ENCODE data around the gene GLMP.
A peak's percentile ranks its signal among the peaks of the same experiment; 100 is the strongest.

GLMP gene

GRCh38 chr1:156286061-156286460, 9.4 kb downstream of the GLMP start:
- no peak for DNase-seq (ENCODE audit: low read depth)

GRCh38 chr1:156285437-156285836, 10.0 kb downstream of the GLMP start:
- no peak for DNase-seq (ENCODE audit: low read depth)

GRCh38 chr1:156284757-156285156, 10.7 kb downstream of the GLMP start:
- no peak for DNase-seq (ENCODE audit: low read depth)

- DNase-seq (ENCODE audit: low read depth): no peak
Measured at GRCh38 chr1:156284112-156284511, 11.4 kb downstream of the GLMP start, which contains the start of gene TMEM79. TSS of gene TMEM79 (plus strand) at chr1:156284325. CDS start at chr1:156285227, 902 bp downstream.

GRCh38 chr1:156283521-156283920, 12.0 kb downstream of the GLMP start:
- no peak for DNase-seq (ENCODE audit: low read depth)

- DNase-seq (ENCODE audit: low read depth): peak; percentile 90
Measured at GRCh38 chr1:156282479-156283222, 12.8 kb downstream of the GLMP start, which contains the start of gene SMG5. TSS of gene SMG5 (minus strand) at chr1:156282825. CDS start at chr1:156282680, 145 bp downstream.

GRCh38 chr1:156281693-156282478, 13.6 kb downstream of the GLMP start:
- no peak for DNase-seq (ENCODE audit: low read depth)

GRCh38 chr1:156281281-156281680, 14.2 kb downstream of the GLMP start:
- peak; percentile 23 for DNase-seq (ENCODE audit: low read depth)

GRCh38 chr1:156279837-156280236, 15.6 kb downstream of the GLMP start:
- no peak for DNase-seq (ENCODE audit: low read depth)

- DNase-seq (ENCODE audit: low read depth): no peak
Measured at GRCh38 chr1:156276966-156277381, 18.5 kb downstream of the GLMP start.

GRCh38 chr1:156276532-156276931, 18.9 kb downstream of the GLMP start:
- DNase-seq (ENCODE audit: low read depth): no peak

GRCh38 chr1:156270314-156270713, 25.2 kb downstream of the GLMP start:
- no peak for DNase-seq (ENCODE audit: low read depth)

GRCh38 chr1:156268336-156268735, 27.1 kb downstream of the GLMP start:
- no peak for DNase-seq (ENCODE audit: low read depth)

GRCh38 chr1:156266051-156266450, 29.4 kb downstream of the GLMP start:
- DNase-seq (ENCODE audit: low read depth): no peak

- DNase-seq (ENCODE audit: low read depth): no peak
Measured at GRCh38 chr1:156263288-156263655, 32.2 kb downstream of the GLMP start.

GRCh38 chr1:156262461-156263287, 32.8 kb downstream of the GLMP start:
- DNase-seq (ENCODE audit: low read depth): no peak

- no peak for DNase-seq (ENCODE audit: low read depth)
Measured at GRCh38 chr1:156260896-156261295, 34.6 kb downstream of the GLMP start.

- DNase-seq (ENCODE audit: low read depth): no peak
Measured at GRCh38 chr1:156259805-156260204, 35.7 kb downstream of the GLMP start.

- no peak for DNase-seq (ENCODE audit: low read depth)
Measured at GRCh38 chr1:156258859-156259258, 36.6 kb downstream of the GLMP start.

- no peak for DNase-seq (ENCODE audit: low read depth)
Measured at GRCh38 chr1:156257711-156258110, 37.8 kb downstream of the GLMP start.

GRCh38 chr1:156253634-156254033, 41.8 kb downstream of the GLMP start:
- DNase-seq (ENCODE audit: low read depth): no peak

GRCh38 chr1:156251527-156251926, 44.0 kb downstream of the GLMP start:
- no peak for DNase-seq (ENCODE audit: low read depth)
